ENCODE measurements around the gene HNF1B.

The HNF1B gene

GRCh38 chr17:37761059-37761458, 16.2 kb upstream of the HNF1B start:
- DNase-seq (ENCODE audit: low read depth in 2 of 2), result no peak

GRCh38 chr17:37759014-37759637, 14.3 kb upstream of the HNF1B start:
- DNase-seq (ENCODE audit: low read depth in 2 of 2), result no peak

GRCh38 chr17:37756051-37756450, 11.2 kb upstream of the HNF1B start:
- DNase-seq (ENCODE audit: low read depth in 2 of 2), result no peak

GRCh38 chr17:37755455-37755854, 10.6 kb upstream of the HNF1B start:
- no peak for DNase-seq (ENCODE audit: low read depth in 2 of 2)

GRCh38 chr17:37754363-37754762, 9.5 kb upstream of the HNF1B start:
- no peak for DNase-seq (ENCODE audit: low read depth in 2 of 2)

- DNase-seq (ENCODE audit: low read depth in 2 of 2), result no peak
Observed at GRCh38 chr17:37752482-37752881, 7.6 kb upstream of the HNF1B start.

GRCh38 chr17:37750768-37751475, 6.1 kb upstream of the HNF1B start:
- no peak for DNase-seq (ENCODE audit: low read depth in 2 of 2)

- no peak for DNase-seq (ENCODE audit: low read depth in 2 of 2)
Observed at GRCh38 chr17:37750292-37750691, 5.4 kb upstream of the HNF1B start.

- no peak for DNase-seq (ENCODE audit: low read depth in 2 of 2)
Observed at GRCh38 chr17:37747222-37747621, 2.4 kb upstream of the HNF1B start.

GRCh38 chr17:37746617-37747016, 1.8 kb upstream of the HNF1B start:
- DNase-seq (ENCODE audit: low read depth in 2 of 2), result no peak

- DNase-seq (ENCODE audit: low read depth in 2 of 2), result no peak
Observed at GRCh38 chr17:37745801-37746426, 1.1 kb upstream of the HNF1B start.

GRCh38 chr17:37744633-37744927, 279 bp downstream of the HNF1B start:
- DNase-seq (ENCODE audit: low read depth in 2 of 2), result no peak

GRCh38 chr17:37743875-37744632, 805 bp downstream of the HNF1B start:
- DNase-seq (ENCODE audit: low read depth in 2 of 2), result no peak

GRCh38 chr17:37743612-37743874, 1.3 kb downstream of the HNF1B start:
- no peak for DNase-seq (ENCODE audit: low read depth in 2 of 2)

- DNase-seq (ENCODE audit: low read depth in 2 of 2), result no peak
Observed at GRCh38 chr17:37742762-37743611, 1.9 kb downstream of the HNF1B start.

GRCh38 chr17:37742116-37742761, 2.6 kb downstream of the HNF1B start:
- no peak for DNase-seq (ENCODE audit: low read depth in 2 of 2)

- no peak for DNase-seq (ENCODE audit: low read depth in 2 of 2)
Observed at GRCh38 chr17:37741341-37742115, 3.3 kb downstream of the HNF1B start.

- DNase-seq (ENCODE audit: low read depth in 2 of 2), result no peak
Observed at GRCh38 chr17:37740915-37741314, 3.9 kb downstream of the HNF1B start.

GRCh38 chr17:37737971-37738370, 6.9 kb downstream of the HNF1B start:
- DNase-seq (ENCODE audit: low read depth in 2 of 2), result no peak

- DNase-seq (ENCODE audit: low read depth in 2 of 2), result no peak
Observed at GRCh38 chr17:37737081-37737480, 7.8 kb downstream of the HNF1B start.

GRCh38 chr17:37736428-37736827, 8.4 kb downstream of the HNF1B start:
- no peak for DNase-seq (ENCODE audit: low read depth in 2 of 2)

Data from stimulated activated CD4-positive, alpha-beta T cell treated with anti-CD3 and anti-CD28 coated beads, Interleukin-12 subunit alpha, Interleukin-12 subunit beta, amount 100 ng/mL, for 24 hours (primary cell).